Measurements from ENCODE around the gene FKBP11. TPM values are rescaled to one million over a fixed set of nuclear protein-coding genes. Genes with fewer than 3 reads are reported as not detected.

The FKBP11 gene
- total and polyA plus RNA-seq, 2 of the 13 experiments (the other 11 are each of a cell fraction or from before 2014, with no cell fraction given), result 15.5 to 19.4 TPM

GRCh38 chr12:48957141-48958048, 32.1 kb upstream of the FKBP11 start, which contains the start of gene ARF3 (continued):
- TF ChIP-seq ZNF276 (CRISPR knock-in tag; IDR thresholded peaks at IDR 0.05; ENCODE audit: low read depth), result peak; percentile 66; the same call in 1 of the 2 replicates

DNA sequence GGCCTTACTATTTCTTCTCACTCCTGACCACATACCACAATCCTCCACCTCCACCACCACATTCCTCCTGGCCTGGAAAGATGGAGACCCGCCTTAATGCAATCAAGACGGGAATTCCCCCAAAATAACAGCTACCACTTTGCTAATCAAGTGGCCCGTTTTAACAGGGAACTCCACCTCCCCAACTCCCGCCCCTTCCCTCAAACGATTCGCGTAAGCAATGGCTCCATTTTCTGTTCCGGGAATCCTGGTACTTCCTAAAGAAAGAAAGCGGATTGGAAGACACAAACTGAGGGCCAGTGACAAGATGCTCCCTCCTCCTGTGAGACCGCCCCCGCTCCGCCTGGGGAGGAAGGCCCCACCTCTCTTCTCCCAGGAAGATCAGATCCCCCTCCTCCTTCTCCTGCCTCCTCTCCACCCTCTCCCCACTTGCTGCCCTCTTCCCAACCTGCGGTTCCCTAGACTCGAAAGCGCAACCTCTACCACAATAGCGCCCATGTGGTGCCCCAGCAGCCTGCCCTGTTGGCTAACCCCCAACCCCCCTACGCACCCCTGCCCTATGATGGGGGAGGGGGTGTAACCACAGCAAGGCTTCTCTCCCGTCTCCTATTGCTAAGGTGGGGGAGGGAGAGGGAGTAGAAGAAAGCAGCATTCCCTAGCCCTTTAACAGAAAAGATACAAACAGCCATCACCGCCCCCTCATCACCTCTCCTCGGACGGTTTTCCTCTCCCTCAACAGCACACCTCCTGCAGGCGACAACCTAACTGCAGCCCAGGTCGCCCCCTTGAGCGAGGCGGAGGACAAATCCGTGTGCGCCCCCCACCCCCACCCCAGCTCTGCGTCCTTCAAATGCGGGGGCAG, 31.2 kb upstream of the FKBP11 start:
- Histone ChIP-seq H2AFZ (ENCODE audit: low read length) (no peak overlapping the region), H3K27me3 (ENCODE audit: control insufficient read depth in 1 of 2, insufficient read depth in 2 of 2, low read length in 2 of 2) (no peaks in the 10 kb centered on the region), H4K20me1 (ENCODE audit: insufficient read depth, low read length) (peaks cover 6% of the 10 kb centered on the region; the same call in 1 of the 2 replicates), H3K4me3 (replicated peaks in 1 of 3; ENCODE audit: insufficient read depth in 1 of 3, low read depth in 2 of 3, low read length in 3 of 3) (peak overlapping the region; percentile 85 to 98 (median 96)), H3K4me1 (ENCODE audit: insufficient read depth, low read length) (peaks cover 32% of the 10 kb centered on the region), H3K4me2 (ENCODE audit: low read depth, low read length) (peak overlapping the region; percentile 89), H3K79me2 (ENCODE audit: insufficient read depth, low read length) (peaks cover 43% of the 10 kb centered on the region), H3K27ac (ENCODE audit: extremely low read length, insufficient read depth, low read length) (peak overlapping the region; percentile 66), H3K9me3 (ENCODE audit: low read length) (no peaks in the 10 kb centered on the region), H3K9ac (ENCODE audit: insufficient read depth, low read depth, low read length) (peak overlapping the region; percentile 80), H3K36me3 (replicated peaks in 1 of 2; ENCODE audit: control insufficient read depth in 1 of 2, insufficient read depth in 2 of 2, low read length in 2 of 2) (peaks cover 0 to 18% of the 10 kb centered on the region in 2 experiments; a peak in 2 of 5 replicates)
- WGBS (ENCODE audit: low lambda C conversion rate), result 5% methylated on average over 27 of the region's 29 CpGs
- in situ Hi-C loops (cut with HindIII; ENCODE audit: extremely low pct_ligation_motif_present, low pct_unique_long_range_greater_than_20kb) (no loop called here), intact Hi-C loops (cut with micrococcal nuclease; ENCODE audit: unreplicated experiment) (loop anchor here (5.0 kb wide), 1 partner anchor 1976 kb away; no protein-coding TSS in a partner anchor)
- CTCF ChIA-PET (ENCODE audit: low intra/inter-chr PET ratio, low total read pairs), result no interaction called here
- DNase-seq (ENCODE audit: low spot score) (peak; percentile 68), ATAC-seq (peak; percentile 72), FAIRE-seq (peak; percentile 86)
- POLR2A ChIA-PET, result interaction anchor here (0.9 to 1.4 kb wide), 11 partner anchors 8 to 167 kb away, joined by 3 to 9 read pairs (median 5); partner anchors contain the start of genes ADCY6, DDN, DDX23 and FKBP11
- BruUV-seq (replicated peaks), result no TSS peak
- TF ChIP-seq PCBP2 (optimal IDR thresholded peaks at IDR 0.05; ENCODE audit: low read depth, low read length, poor library complexity, severe bottlenecking) (peak; percentile 46), SAP130 (CRISPR knock-in tag; IDR thresholded peaks at IDR 0.05; ENCODE audit: low read depth) (peak; percentile 52), SNAPC2 (CRISPR knock-in tag; IDR thresholded peaks at IDR 0.05) (no peak), YEATS2 (CRISPR knock-in tag; IDR thresholded peaks at IDR 0.05; ENCODE audit: borderline replicate concordance) (peak; percentile 15; the same call in 1 of the 2 replicates), SOX6 (IDR thresholded peaks at IDR 0.05) (no peak), SOX6 (CRISPR knock-in tag; IDR thresholded peaks at IDR 0.05) (peak; percentile 19), GABPA (IDR thresholded peaks at IDR 0.05; ENCODE audit: low read depth, low read length) (no peak), GABPA (CRISPR knock-in tag; IDR thresholded peaks at IDR 0.05; ENCODE audit: low read depth) (peak; percentile 26; the same call in 1 of the 2 replicates), ZSCAN31 (CRISPR knock-in tag; IDR thresholded peaks at IDR 0.05; ENCODE audit: low read depth) (0 out of 2 replicates have a peak, but pooled peaks have one; percentile 18), ZSCAN25 (CRISPR knock-in tag; IDR thresholded peaks at IDR 0.05) (peak; percentile 76), NKX3-1 (CRISPR knock-in tag; IDR thresholded peaks at IDR 0.05) (no peak), ZNF329 (CRISPR knock-in tag; IDR thresholded peaks at IDR 0.05; ENCODE audit: low read depth) (0 out of 2 replicates have a peak, but pooled peaks have one; percentile 21), ZNF788 (CRISPR knock-in tag; IDR thresholded peaks at IDR 0.05; ENCODE audit: borderline replicate concordance) (peak; percentile 16; the same call in 1 of the 2 replicates)
- TF ChIP-seq, protein P1, sequence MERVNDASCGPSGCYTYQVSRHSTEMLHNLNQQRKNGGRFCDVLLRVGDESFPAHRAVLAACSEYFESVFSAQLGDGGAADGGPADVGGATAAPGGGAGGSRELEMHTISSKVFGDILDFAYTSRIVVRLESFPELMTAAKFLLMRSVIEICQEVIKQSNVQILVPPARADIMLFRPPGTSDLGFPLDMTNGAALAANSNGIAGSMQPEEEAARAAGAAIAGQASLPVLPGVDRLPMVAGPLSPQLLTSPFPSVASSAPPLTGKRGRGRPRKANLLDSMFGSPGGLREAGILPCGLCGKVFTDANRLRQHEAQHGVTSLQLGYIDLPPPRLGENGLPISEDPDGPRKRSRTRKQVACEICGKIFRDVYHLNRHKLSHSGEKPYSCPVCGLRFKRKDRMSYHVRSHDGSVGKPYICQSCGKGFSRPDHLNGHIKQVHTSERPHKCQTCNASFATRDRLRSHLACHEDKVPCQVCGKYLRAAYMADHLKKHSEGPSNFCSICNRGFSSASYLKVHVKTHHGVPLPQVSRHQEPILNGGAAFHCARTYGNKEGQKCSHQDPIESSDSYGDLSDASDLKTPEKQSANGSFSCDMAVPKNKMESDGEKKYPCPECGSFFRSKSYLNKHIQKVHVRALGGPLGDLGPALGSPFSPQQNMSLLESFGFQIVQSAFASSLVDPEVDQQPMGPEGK (CRISPR knock-in tag; IDR thresholded peaks at IDR 0.05), result peak; percentile 57
